M059J (cell line): ENCODE results near the gene BBX. TPM values are rescaled to one million over a fixed set of nuclear protein-coding genes. Genes with fewer than 3 reads are reported as not detected.
A peak's percentile ranks its signal among the peaks of the same experiment; 100 is the strongest.

ENCODE experiments used
- DNase-seq: peaks from one replicate; pipeline ENCODE4 v3.0.0-alpha.2; 2012; ENCODE audit warnings: low read depth
- total RNA-seq: library from RNA; depleted of rRNA; stranded (reverse); fragments of >200 nt; shearing (Covaris generic); gene quantifications from 2 replicates; pipeline ENCODE4 v1.2.3, GENCODE V29; 2014

BBX gene
- total RNA-seq, 1 experiment from 2014 or later = 81.8 TPM

DNA sequence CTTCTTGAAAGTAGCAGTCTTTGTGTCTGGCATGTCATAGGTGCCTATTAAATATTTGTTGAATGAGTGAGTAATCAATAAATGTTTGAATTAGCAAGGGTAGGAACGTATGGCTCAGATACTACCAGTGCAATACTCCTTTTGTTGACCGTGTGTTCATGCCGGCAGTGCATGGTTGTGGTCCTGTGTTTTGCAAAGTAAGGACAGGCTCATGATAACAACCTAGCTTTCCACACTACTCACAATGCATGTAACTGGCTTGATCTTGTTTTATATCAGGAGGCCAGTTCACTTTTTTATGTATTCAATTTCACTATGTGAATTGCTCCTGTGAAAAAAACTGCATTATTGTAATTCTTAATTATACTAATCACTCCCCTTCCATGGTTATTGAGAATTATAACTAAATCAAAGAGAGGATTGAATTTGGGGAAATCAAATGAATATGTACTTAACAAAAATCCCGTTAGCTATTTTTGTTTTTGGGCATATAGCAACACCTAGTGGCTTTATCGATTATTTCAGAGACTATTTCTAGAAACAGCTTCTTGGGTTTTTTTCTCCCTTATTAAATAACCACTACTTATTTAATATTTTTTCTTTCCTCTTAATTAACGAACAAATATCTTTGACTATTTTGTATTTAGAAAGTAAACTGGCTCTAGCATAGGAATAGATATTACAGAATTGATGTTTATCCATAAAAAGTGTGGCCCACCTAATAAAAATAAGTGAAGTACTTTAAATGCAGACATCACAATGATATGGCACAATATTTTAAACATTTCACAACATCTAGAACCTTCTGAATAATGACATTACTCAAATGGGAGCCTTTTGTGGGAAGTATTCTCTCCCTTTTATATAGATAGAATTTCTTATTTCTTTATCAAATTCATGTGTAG, 218.5 kb downstream of the BBX start:
- DNase-seq = peak; percentile 20

DNA sequence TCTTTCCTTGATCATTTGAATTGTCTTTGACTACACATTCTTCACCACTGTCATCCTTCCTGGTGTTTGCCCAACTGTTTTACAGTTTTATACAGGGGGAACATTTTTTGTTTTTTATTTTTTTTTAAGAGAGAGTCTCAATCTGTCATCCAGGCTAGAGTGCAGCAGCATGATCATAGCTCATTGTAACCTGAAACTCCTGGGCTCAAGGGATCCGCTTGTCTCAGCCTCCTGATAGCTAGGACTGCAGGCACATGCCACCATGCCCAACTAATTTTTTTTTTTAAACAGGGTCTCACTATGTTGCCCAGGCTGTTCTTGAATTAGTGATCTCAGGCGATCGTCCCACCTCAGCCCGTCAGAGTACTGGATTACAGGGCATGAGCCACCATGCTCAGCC, 222.6 kb downstream of the BBX start:
- DNase-seq = no peak

DNA sequence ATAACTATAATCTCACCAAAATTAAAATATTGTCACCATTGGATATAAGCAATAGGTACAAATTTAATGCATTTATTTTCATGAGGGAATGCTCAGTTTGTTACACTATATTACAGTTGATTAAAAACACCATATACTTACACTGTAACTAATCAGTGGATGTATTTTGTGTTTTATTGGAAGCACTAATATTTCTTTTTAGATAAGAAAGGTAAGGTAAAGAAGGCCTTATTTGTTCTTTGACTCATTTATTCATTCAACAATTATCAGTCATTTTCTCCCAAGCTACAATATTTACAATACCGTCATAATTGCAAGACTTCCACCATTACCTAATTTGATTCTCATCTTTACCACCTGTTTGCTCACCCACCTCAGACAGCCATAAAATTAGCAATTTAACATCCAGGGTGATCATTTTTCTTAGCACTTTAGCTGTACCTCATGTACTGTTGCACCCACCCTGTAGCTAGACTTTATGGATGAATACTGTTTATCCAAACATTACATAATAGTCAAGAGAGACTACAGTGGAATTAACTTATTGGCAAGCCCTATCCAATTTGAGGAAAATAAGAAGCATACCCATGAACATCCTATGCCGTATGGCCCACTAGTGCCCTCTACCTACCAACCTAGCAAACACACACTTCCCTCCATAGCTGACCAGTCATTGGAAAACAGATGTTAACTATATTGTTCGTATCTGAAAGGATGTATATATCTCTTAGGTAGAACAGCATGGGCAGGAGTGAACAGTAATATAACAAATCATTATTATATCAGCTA, 229.6 kb downstream of the BBX start:
- DNase-seq = peak; percentile 25

DNA sequence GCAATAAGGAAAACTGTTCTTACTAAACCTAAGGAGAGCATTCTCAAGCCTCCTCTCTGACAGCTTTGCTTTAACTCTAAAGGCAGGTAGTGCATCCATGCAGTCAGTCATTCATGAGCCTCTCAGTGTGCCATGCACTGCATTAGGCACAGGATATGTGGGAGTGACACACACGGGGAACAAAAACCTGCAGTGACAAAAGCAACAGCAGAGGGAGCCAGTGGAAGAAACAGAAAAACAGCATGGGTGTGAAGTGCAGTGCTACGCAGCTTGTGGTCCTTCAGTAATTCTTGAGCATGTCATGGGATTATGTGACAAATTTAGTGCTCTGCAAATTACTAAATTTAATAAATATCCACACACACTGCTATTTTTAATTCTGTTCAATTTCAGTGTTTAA, 230.7 kb downstream of the BBX start:
- DNase-seq = peak; percentile 47

DNA sequence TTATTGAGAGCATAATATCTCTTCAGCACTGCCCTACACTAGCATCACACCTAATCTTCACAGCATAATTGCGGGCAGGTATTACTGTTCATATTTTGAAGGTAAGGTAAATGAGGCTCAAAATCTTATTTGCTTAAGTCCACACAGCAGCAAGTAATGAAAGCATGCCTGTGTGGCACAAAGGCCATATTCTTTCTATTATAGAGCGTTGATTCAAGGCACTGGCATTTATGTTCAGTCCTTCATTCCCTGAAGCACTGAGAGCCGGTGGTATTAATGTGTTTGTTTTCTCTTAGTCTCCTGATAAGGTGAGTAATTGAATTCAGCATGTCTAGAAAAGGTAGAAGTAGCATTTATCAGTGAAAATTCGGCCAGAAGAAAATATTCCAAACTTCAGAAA, 231.2 kb downstream of the BBX start:
- no peak for DNase-seq

DNA sequence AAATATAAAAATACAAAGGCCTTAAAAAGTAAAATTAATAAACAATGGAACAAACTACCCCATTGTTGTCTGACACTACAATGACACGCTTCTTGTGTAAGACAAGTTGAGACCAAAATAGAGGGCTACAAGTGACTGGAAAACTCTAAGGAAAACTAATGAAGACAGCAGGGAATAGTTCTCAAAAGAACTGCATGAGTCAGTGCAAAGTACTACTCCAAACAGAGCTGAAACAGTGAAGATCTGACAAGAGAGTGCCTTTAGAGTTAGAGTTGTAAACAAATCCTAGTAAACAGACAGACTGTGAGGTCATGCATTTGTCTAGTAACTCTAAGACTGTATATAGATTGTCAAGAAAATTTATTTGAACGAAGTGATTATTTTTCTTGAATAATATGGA, 233.9 kb downstream of the BBX start:
- peak; percentile 8 for DNase-seq

DNA sequence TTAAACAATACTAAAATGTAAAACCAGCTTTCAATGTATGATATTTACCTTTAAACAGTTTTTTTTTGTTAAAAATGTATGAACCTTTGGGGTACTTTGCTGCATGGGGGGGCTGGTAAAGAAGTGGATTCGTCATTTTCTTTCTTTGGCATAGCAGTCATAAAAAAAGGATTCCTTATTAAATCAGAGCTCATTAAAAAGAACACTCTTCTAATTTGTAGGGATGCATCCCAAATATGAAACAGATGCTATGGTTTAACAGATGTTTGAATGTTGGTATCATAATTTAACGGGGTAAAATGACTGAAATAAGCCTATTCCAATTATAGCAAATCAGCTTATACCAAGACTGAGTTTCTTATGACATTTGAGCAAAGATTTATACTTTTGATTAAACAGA, 234.4 kb downstream of the BBX start:
- no peak for DNase-seq

DNA sequence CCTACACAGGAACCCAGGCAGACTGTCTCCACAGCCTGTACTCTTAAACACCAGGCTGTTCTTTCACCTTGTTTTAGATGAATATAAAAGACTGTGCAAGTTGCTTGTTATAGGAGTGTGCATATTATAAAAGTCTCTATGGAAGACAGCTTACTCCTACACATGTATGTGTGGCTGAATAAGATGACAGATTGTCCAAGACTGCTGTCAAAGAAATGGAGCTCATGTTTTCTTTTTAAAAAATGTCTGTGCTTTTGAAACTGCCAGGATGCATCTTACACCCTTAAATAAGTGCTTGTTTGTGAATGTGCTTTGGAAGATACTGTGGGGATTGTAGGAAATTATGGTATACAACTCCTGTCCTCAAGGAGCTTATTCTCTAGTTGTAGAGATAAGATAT, 237.4 kb downstream of the BBX start:
- DNase-seq = no peak

DNA sequence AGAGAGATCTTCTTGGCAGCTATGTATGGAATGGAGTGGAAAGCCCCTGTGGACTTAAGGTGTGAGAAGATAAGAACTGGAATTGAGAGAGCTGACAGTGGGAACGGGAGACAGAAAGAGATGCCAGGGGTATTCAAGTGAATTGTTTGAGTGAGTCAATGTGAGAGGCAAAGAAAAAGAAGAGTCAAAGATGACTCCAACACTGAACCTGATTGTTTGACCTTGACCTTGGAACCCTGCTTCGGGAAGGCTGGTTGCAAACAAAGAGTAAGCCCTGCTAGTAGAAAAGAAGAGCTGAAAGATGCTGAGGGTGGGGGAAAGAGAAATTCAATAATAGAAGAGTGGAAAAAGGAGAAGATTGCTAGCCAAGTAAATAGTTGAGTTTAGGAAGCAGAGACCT, 238.6 kb downstream of the BBX start:
- no peak for DNase-seq

DNA sequence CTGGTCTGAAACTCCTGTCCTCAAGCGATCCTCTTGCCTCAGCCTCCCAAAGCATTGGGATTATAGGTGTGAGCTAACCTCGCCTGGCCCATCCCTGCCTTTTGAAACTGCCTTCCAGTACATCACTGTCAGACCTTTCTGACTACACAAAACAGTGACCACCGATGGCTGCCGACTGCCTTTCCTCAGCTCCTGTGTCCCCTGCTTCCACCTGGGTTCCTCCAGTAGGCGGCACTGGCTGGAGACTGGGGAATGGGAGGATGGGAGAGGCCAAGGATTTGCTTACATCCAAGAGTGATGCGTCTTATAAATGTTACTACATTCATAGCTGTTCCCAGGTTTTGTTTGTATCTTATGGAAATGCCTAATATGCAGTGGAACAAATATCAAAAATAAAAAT, 242.8 kb downstream of the BBX start:
- no peak for DNase-seq

DNA sequence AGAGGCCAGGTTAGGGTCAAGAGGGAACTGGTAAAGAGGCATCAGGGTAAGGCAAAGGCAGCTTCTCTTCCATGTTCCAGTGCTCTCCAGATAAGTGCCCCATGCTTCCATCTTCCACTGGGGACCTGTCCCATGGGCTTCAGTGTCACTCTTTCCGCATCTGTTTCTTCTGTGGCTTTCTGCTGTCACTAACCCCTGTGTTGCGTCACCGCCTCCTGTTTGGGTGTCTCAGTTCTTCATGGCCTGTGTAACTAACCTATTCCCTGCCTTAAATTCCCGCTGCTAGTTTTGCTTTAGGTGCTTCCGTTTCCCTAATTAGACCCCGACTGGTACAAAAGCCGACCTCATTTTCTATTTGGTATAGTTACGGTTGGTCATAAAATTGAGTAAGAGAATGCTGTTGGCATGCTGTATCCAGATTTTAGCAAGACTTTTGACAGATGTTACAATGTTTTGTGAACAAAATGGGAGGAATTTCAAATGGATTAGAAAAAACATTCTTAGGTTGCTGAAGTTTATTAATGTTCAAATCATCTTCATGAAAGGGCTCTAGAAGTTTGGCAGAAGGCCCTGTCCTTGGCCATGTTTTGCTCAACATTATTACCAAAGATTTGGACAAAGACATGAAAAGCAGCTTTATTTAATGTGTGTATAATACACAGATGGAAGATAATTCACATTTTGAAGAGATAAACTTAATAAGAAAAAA, 245.3 kb downstream of the BBX start:
- DNase-seq = no peak

DNA sequence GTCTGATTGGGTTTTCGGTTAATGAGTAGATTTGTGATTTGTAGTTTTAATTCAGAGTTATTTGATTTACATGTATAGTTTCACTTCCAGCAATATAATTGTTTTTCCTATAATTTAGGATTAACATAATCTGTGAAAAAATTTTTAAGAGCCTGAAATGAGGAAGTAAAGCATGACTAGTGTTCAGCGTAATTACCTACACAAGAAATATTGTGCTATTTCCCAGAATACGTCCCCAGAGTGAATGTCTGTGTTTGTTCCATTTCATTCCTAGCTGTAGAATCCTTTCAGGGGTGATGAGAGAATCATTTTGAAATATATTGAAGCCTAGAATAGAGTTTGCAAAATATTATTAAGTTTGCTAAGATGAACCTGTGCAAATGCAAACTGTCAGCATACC, 247.1 kb downstream of the BBX start:
- no peak for DNase-seq

DNA sequence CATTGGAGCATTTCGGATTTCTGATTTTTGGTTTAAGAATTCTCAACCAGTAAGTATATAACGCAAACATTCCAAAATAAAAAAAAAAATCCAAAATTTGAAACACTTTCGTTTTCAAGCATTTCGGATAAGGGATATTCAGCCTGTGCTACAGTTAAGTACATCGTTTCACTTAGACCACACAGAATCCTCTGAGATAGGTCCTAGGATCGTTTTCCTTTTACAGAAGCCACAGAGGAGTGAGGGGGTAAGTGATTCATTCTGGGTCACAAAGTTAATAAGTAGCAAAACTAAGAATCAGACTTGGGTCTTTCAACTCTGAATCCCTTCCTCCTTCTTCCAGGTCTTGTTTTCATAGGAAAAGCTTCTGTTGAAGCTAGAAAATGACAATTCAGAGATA, 249.3 kb downstream of the BBX start:
- no peak for DNase-seq

DNA sequence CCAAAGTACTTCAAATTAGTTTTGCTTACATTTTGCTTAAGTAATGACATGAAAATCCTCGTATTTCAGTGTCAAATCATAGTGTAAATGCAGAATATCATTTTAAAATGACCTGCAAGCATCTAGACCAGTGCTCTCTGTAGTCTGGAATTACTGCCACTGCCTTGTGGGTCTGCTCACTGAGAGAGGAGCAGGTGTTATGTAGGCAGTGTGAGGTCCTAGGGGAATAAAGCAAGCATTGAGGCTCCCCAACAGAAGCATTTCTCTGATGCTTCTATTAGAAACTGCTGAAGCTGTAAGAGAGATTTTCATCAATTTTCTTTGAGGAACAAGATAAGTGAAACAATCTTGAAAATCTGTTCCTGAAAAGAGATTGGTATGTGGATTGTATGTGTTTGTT, 253.2 kb downstream of the BBX start:
- no peak for DNase-seq

DNA sequence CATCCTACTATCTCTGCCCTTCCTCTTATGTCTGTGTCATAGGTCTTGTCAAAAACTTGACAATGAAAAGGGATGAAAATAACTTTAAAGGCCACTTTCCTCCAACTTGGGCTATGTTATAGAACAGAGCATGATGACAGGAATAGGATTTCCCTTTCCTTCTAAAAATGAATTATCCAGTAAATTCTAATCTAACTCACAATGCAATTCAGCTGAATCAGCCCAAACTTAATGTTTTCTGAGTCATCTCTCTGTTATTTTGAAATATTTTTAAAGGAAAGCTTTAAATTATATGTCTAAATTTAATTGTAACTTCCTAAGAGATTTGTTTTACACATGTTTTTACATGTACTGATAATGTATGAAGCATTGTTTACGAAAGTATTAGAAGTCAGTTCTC, 258.5 kb downstream of the BBX start:
- no peak for DNase-seq

DNA sequence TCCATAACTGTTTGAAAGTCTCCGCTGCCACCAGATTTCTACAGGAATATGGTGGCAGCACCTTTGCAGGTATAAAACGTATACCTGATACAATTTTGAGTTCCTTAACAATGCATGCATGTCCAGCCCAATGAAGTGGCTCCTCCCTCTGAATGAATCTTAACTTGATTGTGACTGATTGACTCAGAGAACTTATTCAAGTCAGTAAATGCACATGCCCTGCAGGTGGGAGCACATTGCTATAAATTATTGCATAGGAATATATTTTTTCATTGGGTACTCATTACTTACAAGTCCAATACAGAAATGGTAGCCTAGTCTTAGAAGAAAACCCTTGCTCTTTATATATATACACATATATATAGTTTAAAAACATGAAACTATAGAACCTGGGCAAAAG, 259.3 kb downstream of the BBX start:
- no peak for DNase-seq

DNA sequence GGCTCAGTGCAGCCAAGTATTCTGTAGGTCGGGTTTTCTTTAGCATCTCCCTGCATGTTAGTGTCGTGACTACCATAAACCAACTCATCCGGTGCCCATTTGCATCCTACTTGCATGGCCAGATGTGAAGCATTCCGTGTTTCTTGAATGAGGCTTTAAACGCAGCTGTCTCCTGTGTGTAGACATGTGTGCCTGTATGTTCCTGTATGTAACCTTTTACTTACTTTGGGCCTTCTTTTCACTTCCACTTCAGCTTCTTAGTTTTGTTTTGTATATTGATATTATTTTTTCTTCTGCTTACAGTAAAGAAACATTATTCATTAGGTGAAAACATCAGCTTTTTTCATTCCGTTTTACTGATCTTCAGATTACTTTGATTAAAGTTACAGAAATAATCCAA, 267.9 kb downstream of the BBX start:
- DNase-seq = no peak

DNA sequence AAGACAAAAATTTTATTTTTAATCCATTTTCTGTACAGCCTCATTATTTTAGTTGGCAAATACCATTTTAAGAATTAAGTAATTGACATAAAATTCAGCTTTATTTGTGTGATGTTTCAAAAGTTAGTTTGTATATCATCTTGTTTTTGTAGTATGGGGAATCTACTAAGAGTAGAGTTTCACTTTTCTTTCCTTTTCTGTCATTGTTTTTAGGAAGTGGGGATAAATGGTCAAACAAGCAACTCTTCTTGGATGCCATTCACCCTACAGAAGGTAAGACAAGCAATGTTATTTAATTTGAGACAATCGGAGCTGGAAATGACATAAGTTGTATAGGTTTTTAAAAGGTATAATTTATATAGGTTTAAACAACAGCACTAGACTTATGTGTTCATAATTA, 268.3 kb downstream of the BBX start:
- no peak for DNase-seq

DNA sequence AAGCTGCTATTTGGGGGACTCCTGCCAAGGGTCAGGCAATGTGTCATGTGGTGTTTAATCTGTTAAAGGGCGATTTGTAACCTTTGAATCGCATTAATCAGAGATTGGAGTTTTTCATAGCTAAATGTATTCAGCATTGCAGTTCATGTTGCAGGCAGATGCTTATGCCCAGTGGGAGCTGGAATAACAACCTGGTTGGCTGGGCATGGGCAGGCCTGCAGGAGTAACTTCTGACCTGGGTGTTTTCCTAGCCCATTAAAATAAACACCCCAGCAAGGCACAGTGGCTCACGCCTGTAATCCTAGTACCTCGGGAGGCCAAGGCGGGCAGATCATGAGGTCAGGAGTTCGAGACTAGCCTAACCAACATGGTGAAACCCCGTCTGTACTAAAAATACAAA, 268.7 kb downstream of the BBX start:
- no peak for DNase-seq

DNA sequence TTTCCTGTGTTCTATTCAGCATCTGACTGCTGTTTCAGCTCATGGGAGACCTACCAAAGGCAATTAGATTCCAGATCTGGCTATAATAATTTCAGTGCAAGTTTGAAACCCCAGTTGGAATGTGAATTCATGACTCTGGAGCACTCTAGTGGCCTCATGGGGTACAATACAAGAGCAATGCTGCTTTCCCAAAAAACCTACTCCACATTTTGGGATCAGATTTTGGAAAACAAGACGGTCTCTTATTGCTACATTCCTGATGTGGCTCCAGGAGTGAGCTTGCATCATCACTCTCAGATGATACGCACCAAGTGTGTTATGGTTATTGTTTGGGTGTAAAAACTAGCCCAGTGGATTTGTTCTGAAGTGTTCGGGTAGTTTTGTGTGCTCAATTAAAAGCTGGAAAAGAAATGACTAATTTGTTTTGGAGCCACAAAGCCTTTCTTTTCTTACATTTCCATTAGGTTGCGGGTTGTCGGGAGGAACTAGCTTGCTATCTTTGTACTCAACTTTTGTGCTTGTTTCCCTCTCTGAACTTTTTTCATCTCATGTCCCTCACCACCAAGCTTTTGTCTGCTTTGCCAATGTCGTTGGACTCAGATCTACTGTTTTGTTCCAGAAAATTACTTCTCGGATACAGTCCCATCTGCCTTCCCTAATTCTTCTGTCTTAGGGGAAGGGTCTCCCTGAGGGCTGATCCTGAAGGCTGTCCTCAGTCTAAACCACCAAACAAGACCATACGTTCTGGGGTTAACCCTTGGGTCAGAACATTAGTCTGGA, 272.1 kb downstream of the BBX start:
- no peak for DNase-seq

DNA sequence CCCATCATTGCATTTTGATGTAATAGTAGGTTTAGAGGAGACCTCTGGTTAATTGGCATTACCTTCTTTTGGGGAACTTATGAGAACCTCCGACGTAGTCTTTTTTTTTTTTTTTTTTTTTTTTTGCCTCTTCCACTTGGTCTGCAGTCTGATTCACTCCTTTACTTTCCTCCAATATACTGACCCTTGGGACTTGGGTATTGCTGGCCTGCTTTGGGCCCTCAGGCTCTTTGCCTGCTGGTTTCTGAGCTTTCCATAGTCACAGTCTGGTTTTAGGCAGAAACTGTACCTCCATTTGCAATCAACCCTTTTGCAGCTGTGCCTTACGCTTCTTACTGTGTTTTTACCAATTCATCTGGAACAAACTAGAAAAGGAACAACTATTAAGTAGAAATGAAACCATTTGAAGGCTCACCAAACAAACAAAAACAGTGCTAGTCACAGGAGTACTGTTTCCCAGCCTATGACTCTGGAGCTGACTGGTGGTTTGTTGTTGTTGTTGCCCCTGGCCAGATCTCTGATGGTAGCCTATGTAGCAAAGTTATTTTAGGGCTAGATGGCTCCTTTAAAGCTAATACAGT, 272.8 kb downstream of the BBX start:
- DNase-seq = no peak
